GM18951 (cell line): Measurements from ENCODE around the gene LRCH3.
"Not testable (repeated sequence)": the region's sequence is repeated elsewhere in the genome, so short reads cannot be mapped to it uniquely, and the experiment has no call there.

Experiments
- POLR2A ChIP-seq: IDR thresholded peaks from 4 replicates; pipeline ENCODE4 v1.6.1; 2011; ENCODE audit warnings: mild to moderate bottlenecking; ENCODE audit not compliant: insufficient read length, insufficient read depth; ENCODE audit errors: extremely low read depth
- in situ Hi-C: fragments of 300-500 bp; cut with MboI; formaldehyde crosslinking; loops from one replicate; pipeline ENCODE4 v1.12.0; 2022; ENCODE audit warnings: low sequenced_read_pairs, mixed read lengths, inconsistent platforms; ENCODE audit not compliant: unreplicated experiment

Gene LRCH3

DNA sequence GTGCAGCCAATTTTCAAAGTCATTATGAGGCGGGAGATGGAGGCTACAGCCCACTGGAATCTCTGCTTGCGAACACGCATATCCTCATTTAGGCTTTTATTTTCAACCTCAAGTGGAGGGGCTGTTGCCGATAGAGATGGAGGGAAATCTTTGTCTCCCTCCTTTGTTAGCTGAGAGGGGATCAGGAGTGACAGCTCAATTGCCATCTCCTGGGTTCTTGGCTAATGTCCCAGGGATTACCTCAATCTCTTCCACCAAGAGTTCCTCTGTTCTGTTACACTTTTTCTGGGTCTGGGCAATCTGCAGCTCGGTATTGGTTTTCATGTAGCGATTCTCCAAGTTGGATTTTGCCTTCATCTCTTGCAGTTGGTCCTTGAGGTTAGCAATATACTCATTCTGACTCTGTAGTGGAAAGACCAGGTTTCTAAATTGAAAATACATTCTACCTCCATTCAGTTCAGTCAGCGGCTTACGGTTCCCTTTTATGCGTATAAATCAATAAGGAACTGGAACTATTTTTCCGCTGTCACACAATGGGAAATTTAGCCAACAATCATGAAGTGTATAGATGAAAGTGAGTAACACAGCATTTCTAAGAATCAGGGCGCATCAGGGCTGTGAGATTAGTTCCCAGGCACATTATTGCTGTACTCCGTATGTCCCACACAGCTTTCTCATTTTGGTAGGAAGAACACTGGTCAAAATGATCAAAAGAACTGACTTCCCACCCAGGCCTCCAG, 122.8 kb downstream of the LRCH3 start:
- in situ Hi-C loops = no loop called here
- TF ChIP-seq POLR2A = no peak

- in situ Hi-C loops = not testable (repeated sequence)
Measured at GRCh38 chr3:197921429-197922275, 130.6 kb downstream of the LRCH3 start.

GRCh38 chr3:197926418-197926817, 135.4 kb downstream of the LRCH3 start:
- in situ Hi-C loops = no loop called here
- no peak for TF ChIP-seq POLR2A

DNA sequence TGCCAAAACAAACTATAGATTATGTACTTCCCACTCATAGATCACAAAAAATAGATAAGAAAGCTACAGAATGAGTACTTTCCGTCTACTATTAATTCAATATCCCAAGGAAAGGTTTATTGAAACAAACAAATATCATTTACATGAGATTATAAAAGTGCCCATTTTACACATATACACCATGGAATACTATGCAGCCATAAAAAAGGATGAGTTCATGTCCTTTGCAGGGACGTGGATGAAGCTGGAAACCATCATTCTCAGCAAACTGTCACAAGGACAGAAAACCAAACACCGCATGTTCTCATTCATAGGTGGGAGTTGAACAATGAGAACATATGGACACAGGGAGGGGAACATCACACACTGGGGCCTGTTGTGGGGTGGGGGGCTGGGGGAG, 136.5 kb downstream of the LRCH3 start:
- in situ Hi-C loops = not testable (repeated sequence)

GRCh38 chr3:197936819-197937384, 145.8 kb downstream of the LRCH3 start:
- TF ChIP-seq POLR2A = no peak
- in situ Hi-C loops = no loop called here
